ENCODE data around the gene NEK10.

Gene NEK10

GRCh38 chr3:27171113-27171512 lies 198.1 kb downstream of the NEK10 start:
- DNase-seq (ENCODE audit: low read depth): no peak

DNA sequence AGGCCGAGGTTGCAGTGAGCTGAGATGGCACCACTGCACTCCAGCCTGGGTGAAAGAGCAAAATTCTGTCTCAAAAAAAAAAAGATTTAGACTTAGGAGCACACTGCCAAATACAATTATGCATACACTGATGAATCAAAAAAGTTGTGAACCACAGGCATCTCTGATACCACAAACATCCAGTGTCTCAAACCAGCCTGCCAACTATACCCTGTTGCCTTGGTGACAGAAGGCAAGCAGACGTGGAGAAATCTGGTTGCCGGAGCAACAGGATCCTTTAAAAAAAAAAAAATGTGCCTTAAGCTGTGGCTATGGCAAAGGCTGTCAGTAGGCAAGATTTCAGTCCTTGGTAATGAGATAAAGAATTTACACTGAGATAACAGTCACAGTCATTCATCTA lies 202.3 kb downstream of the NEK10 start:
- peak; percentile 97 for DNase-seq (ENCODE audit: low read depth)

DNA sequence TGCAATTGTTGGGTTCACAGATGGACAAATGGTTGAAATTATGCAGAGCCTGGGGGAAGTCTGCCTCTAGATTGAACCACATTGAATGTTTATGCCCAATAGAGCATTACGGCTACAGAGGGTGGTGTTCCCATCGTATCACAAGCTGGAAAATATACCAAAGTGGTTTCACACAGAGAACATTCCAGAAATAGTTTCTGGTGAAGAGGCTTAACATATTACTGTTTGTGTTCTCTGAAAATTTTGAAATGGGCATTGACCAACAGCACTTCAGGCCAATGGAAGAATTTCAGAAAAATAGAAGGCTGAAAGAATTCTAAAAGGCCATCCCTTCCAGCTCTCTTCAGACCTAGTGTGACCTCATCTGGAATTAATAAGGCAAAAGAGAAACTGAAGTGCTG lies 203.9 kb downstream of the NEK10 start:
- DNase-seq (ENCODE audit: low read depth): peak; percentile 93

DNA sequence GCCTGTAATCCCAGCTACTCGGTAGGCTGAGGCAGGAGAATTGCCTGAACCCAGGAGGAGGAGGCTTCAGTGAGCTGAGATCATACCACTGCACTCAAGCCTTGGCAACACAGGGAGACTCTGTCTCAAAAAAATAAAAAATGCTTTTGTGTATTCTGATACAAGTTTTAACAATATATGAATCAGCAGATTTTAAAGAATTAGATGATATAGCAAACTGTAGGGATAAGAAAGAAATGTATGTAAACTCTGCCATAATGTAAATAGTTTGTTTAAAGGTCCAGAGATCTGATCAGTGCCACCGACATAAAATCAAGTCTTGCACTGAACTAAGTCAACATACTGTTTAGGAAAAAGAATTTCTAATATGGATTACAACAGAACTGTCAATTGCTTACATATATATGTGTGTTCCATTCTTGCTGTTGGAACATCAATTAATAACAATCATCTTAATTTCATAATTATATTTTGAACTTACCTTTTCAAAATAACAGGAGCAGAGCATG lies 208.3 kb downstream of the NEK10 start:
- DNase-seq (ENCODE audit: low read depth): no peak

GRCh38 chr3:27160146-27160545 lies 209.0 kb downstream of the NEK10 start:
- no peak for DNase-seq (ENCODE audit: low read depth)

DNA sequence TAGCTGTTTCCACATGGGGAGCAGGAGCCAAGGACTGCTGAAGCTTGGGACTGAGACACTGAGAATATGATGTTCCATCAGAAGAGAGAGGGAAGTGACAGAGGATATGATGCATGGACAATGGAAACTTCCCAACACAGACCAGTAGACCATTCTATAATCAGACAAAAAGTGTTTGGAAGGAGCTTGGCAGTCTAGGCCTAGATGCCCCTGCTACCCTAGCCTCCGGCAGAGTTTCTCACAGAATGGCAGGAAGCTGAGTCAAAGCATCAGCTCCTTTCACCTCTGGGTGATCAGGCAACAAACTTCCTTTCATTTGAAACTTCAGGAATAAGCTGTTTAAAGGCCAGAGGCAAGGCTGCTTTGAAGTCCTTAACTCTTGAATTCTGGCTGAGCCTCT lies 222.0 kb downstream of the NEK10 start:
- no peak for DNase-seq (ENCODE audit: low read depth)

DNA sequence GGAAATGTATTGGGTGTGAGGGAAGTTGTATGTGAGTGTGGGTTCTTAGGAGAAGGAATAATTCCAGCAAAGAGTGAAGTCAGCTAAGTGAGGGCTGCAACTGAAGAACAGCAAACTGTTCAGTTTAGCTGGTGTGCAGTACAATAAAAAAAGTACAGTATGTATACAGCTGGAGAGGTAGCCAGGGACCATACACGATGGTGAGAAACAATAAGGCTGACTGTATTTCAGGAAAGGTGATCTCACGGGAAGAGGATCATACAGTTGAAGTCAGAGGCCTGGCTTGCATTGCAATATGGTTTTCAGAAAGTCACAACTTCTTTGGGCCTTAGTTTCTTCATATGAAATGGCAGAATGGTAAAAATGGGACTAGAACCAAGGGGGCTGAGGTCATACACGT lies 222.4 kb downstream of the NEK10 start:
- no peak for DNase-seq (ENCODE audit: low read depth)

- no peak for DNase-seq (ENCODE audit: low read depth)
Measured at GRCh38 chr3:27145719-27146118, 223.5 kb downstream of the NEK10 start.

- DNase-seq (ENCODE audit: low read depth): no peak
Measured at GRCh38 chr3:27141668-27142067, 227.5 kb downstream of the NEK10 start.

- no peak for DNase-seq (ENCODE audit: low read depth)
Measured at GRCh38 chr3:27138562-27138961, 230.6 kb downstream of the NEK10 start.

- no peak for DNase-seq (ENCODE audit: low read depth)
Measured at GRCh38 chr3:27138005-27138404, 231.2 kb downstream of the NEK10 start.

DNA sequence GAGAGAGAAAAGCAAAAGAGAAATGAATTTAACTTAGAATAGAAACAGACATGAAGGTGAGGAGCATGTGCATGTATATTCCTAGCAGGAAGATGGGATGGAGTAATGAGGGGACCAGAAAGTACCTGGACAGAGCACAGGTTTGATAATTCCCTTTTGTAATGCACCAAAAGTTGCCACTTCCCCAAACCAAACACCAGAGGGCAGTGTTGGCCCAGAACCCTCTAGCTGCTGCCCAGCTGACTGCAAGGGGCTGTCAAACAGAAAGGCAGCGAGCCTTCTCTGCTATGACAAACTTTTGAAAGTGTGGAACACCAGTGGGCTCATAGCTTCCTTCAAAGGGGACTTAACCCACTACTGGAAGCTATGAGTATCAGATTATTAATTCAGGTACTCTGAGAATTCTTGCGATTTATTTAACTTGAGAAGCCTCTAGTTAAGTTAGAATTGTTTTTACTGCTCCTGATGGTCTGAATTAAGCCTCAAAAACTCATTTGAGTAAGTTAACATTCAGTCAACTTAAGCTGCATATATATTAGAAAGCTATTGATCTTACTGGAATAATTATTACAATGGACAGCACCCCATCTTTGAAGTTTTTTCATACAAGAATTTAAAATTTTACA lies 234.9 kb downstream of the NEK10 start:
- peak; percentile 48 for DNase-seq (ENCODE audit: low read depth)

DNA sequence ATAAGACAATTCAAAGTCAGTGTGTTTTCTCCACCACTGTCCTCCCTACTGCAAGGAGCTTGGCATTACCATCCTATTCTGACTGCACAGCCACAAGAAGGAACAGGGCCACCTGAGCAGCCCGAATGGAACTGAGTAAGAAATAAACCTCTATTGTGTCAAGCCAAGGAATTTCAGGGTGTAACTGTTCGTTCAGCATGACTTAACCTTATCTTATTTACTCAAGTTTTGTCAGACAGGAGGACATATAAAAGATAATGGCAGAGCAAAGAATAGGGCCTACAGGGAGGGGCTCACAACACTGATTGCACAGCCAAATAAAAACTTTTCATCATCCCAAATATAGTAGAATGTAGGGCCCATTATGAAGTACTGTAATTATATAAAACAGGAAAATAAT lies 236.1 kb downstream of the NEK10 start:
- DNase-seq (ENCODE audit: low read depth): no peak

GRCh38 chr3:27130796-27131195 lies 238.4 kb downstream of the NEK10 start:
- DNase-seq (ENCODE audit: low read depth): no peak

- DNase-seq (ENCODE audit: low read depth): no peak
Measured at GRCh38 chr3:27127879-27128278, 241.3 kb downstream of the NEK10 start.

- DNase-seq (ENCODE audit: low read depth): no peak
Measured at GRCh38 chr3:27127195-27127594, 242.0 kb downstream of the NEK10 start.

DNA sequence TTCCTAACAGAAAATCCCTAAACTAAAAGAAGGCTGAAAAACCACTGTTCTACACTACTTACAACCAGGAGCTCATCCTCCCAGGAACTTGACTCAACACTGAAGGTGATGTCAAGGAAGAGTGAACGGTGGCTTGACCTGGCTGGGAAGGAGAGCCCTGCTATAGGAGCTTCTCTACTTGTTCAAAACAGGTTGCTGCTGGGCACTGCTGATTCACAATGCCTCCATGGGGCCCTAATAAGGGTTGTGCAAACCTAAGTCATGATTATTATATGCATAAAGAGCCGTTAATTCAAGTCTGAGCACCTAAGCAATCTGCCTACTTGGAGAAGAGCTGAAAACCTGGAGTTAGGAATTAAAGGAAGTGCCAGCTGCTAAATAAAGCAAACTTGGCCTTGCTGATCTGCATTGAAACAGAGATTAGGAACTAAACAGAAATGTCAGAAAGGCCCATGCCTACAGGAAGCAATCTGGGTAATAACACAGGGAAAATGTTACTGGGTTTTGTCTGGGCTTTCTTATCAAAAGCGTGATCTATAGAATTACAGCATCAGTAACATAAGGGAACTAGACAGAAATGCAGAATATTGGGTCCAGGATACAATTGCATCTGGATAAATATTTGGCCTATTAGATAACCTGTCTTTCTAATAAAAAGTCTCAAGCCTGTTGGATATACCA lies 243.2 kb downstream of the NEK10 start:
- no peak for DNase-seq (ENCODE audit: low read depth)

DNA sequence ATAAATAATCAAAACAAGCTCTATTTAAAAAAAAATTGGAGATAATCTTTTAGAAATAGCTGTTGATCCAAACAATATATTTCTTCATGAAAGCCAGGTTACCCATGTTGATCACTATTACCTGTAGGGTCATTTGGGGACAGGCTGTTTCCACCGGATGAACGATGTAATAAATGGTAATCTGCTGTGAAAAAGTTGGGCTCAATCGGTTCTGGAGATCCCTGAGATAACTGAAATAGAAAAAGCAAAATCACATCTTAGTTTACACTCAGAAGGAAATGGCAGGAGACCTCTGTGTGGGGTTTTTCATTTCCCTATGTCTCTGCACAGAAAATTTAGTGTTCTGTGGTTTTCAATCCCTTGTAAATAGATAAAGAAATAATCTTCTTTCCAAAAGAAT lies 249.5 kb downstream of the NEK10 start:
- DNase-seq (ENCODE audit: low read depth): no peak

GRCh38 chr3:27115352-27115751 lies 253.8 kb downstream of the NEK10 start:
- DNase-seq (ENCODE audit: low read depth): no peak

GRCh38 chr3:27114684-27115083 lies 254.5 kb downstream of the NEK10 start:
- DNase-seq (ENCODE audit: low read depth): no peak

GRCh38 chr3:27114129-27114528 lies 255.1 kb downstream of the NEK10 start:
- no peak for DNase-seq (ENCODE audit: low read depth)

- DNase-seq (ENCODE audit: low read depth): no peak
Measured at GRCh38 chr3:27110020-27110419, 259.2 kb downstream of the NEK10 start.

GRCh38 chr3:27108322-27108721 lies 260.9 kb downstream of the NEK10 start:
- no peak for DNase-seq (ENCODE audit: low read depth)

- no peak for DNase-seq (ENCODE audit: low read depth)
Measured at GRCh38 chr3:27105904-27106303, 263.3 kb downstream of the NEK10 start.

Measured in amniotic epithelial cell (primary cell).